AG04449 (cell line): ENCODE data around the gene DOCK7.

Source experiments
- CTCF ChIA-PET: fragments of 350-600 bp; formaldehyde crosslinking; extraction: SDS; loops from one replicate; lab custom pipeline; 2021; ENCODE audit warnings: antibody characterized with exemption; lab: Yijun Ruan, JAX
- POLR2A ChIA-PET: fragments of 400-600, 350-600 bp; formaldehyde crosslinking; extraction: SDS; loops from one replicate; lab custom pipeline; 2020; ENCODE audit warnings: antibody characterized with exemption, inconsistent platforms; lab: Yijun Ruan, JAX
- DNase-seq: peaks from one replicate; pipeline ENCODE4 v3.0.0-alpha.2; 2010; ENCODE audit warnings: low read depth, low spot score
- H3K4me3 ChIP-seq: 2 replicates; pipeline ENCODE4 v1.5.1; 2011; ENCODE audit warnings: low read depth, mild to moderate bottlenecking, control low read depth, low read length
- TF ChIP-seq, protein P1 (sequence below): IDR thresholded peaks from one replicate; pipeline ENCODE4 v1.5.1; 2011; ENCODE audit warnings: mild to moderate bottlenecking, moderate library complexity, low read length, control low read depth, inconsistent platforms; ENCODE audit not compliant: insufficient read depth; ENCODE audit errors: missing control alignments

The DOCK7 gene

DNA sequence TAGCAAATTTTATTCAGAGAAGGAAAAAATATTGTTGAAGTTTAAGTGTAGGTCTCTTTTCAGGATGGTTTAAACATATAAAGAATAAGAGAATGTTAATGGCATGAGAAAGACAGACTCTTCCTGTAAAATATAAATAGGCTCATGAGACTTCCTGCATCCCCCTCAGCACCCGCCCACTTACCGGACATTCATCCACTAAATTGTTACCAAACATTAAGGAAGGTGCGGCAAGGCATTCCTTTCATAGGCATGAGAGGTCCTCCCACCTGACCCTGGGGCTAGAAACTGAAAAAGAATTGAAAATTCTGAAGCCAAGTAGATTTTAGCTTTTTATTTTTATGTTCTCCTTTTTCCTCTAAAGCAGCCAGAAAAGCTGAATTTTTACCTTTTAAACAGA lies 261.9 kb downstream of the DOCK7 start:
- ChIA-PET CTCF (interaction anchor here (1.3 kb wide), 1 partner anchor 250 kb away, joined by 4 read pairs; no protein-coding TSS in a partner anchor), POLR2A (no interaction called here)
- TF ChIP-seq, protein P1, sequence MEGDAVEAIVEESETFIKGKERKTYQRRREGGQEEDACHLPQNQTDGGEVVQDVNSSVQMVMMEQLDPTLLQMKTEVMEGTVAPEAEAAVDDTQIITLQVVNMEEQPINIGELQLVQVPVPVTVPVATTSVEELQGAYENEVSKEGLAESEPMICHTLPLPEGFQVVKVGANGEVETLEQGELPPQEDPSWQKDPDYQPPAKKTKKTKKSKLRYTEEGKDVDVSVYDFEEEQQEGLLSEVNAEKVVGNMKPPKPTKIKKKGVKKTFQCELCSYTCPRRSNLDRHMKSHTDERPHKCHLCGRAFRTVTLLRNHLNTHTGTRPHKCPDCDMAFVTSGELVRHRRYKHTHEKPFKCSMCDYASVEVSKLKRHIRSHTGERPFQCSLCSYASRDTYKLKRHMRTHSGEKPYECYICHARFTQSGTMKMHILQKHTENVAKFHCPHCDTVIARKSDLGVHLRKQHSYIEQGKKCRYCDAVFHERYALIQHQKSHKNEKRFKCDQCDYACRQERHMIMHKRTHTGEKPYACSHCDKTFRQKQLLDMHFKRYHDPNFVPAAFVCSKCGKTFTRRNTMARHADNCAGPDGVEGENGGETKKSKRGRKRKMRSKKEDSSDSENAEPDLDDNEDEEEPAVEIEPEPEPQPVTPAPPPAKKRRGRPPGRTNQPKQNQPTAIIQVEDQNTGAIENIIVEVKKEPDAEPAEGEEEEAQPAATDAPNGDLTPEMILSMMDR = no peak
- DNase-seq = no peak
- no peak overlapping the region for H3K4me3 ChIP-seq

DNA sequence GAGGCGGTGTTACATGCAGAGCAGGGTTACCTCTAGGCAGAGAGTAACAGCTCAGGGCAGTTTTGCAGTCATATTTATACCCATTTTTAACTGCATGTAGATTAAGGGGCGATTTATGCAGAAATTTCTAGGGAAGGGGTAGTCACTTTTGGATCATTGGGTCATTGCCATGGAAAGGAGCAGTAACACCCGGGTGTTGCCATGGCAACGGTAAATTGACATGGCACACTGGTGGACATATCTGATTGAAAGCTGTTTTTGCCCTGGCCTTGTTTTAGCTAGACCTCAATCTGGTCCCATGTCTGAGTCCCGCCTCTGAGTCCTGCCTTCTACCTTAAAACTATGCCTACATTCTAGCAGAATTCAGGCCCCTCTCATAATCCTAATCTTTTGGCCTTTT lies 263.1 kb downstream of the DOCK7 start:
- no peak overlapping the region for H3K4me3 ChIP-seq
- CTCF ChIA-PET = no interaction called here
- POLR2A ChIA-PET = no interaction called here
- TF ChIP-seq, protein P1 = no peak
- DNase-seq = no peak

DNA sequence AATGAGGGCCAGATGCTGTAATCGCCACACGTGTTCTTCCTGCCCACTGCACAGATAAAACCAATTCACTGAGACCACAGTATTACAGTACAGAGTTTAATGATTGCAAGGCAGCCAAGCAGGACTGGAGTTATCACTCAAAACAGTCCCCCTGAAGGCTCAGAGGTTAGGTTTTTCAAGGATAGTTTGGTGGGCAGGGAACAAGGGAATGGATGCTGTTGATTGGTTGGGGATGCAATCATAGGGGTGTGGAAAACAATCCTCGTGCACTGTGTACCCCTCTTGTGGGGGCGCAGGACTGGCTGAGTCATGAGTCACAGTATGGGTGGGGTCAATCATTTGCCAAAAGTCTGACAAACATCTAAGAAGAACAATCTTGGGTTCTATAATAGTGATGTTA lies 263.8 kb downstream of the DOCK7 start:
- H3K4me3 ChIP-seq = no peak overlapping the region
- DNase-seq = no peak
- POLR2A ChIA-PET = no interaction called here
- TF ChIP-seq, protein P1 = no peak
- CTCF ChIA-PET = no interaction called here

DNA sequence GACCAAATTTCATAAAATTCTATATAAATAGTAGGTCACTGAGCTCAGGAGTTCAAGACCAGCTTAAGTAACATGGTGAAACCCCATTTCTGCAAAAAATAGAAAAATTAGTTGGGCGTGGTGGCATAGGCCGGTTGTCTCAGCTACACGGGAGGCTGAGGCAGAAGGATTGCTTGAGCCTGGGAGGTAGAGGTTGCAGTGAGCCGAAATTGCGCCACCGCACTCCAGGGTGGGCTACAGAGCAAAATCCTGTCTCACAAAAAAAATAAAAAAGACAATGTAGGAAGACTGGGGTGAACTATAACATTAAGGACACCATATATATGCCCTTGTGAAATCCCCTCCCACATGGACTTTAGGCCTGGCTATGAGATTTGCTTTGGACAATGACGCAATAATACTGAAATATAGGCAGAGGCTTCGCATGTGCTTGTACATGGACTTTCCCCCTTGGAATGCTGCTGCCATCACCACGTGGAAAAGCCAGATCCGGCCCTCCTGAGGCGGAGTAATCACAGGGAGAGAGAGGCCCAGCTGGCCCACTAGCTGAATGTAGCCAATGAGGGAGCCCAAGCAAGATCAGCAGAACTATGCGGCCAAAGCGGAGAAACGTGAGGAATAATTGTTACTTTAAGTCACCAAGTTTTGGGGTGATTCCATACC lies 264.5 kb downstream of the DOCK7 start:
- no peak for DNase-seq
- H3K4me3 ChIP-seq = no peak overlapping the region
- TF ChIP-seq, protein P1 = no peak
- ChIA-PET POLR2A (no interaction called here), CTCF (interaction anchor here (1.0 to 1.4 kb wide), 2 partner anchors 248 to 323 kb away, joined by 3 to 5 read pairs; no protein-coding TSS in a partner anchor)

DNA sequence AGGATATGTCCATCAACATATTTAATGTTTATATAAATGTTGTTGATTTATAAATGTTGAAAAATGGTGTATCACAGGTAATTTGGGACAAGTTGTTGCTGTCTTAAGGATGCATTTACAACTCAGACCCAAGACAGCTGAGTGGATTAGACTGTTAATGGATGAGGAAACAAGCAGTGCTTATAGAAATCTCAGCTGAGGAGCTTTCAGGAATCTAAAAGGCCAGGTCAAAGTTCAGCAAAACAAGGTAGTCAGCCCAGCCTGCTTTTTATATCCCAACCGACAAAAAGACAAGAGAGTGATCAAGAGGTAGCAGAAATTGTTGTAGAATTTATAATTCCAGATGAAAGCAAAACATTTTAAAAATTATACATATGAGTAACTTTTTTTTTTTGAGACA lies 268.0 kb downstream of the DOCK7 start:
- CTCF ChIA-PET = interaction anchor here (0.8 to 1.6 kb wide), 2 partner anchors 13 to 244 kb away, joined by 3 to 4 read pairs; no protein-coding TSS in a partner anchor
- TF ChIP-seq, protein P1 = no peak
- no peak for DNase-seq
- POLR2A ChIA-PET = no interaction called here
- H3K4me3 ChIP-seq = no peak overlapping the region

DNA sequence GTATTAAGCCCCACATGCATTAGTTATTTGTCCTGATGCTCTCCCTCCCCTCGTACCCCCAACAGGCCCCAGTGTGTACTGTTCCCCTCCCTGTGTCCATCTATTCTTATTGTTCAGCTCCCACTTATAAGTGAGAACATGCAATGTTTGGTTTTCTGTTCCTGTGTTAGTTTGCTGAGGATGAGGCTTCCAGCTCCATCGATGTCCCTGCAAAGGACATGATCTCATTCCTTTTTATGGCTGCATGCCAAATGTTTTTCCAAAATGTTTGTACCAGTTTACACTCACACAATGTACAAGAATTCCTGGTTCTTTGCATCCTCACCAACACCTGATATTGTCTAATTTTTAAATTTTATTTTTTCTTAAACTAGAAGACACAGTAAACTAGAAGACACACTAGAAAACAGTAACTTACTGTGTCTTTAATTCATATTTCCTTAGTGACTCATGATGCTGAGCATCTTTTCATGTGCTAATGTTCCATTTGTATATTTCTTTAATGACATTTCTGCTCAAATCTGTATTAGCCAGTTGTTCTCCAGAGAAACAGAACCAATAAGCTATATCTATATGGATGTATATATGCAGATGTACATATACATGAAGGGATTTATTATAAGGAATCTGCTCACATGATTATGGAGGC lies 270.7 kb downstream of the DOCK7 start:
- no peak overlapping the region for H3K4me3 ChIP-seq
- POLR2A ChIA-PET = no interaction called here
- TF ChIP-seq, protein P1 = no peak
- no peak for DNase-seq
- CTCF ChIA-PET = interaction anchor here (4.2 kb wide), 1 partner anchor 11 kb away, joined by 19 read pairs; no protein-coding TSS in a partner anchor
